Hepatocyte (in vitro differentiated cells): ENCODE results near the gene PRKCA. TPM values are rescaled to one million over a fixed set of nuclear protein-coding genes. Genes with fewer than 3 reads are reported as not detected.

ENCODE experiments used
- DNase-seq: peaks from one replicate; pipeline ENCODE4 v3.0.0-alpha.2; 2016; ENCODE audit warnings: low spot score
- H2AFZ ChIP-seq: fragments of 200-600 bp; sonication (generic); 2 replicates; pipeline ENCODE4 v1.6.0; 2016; ENCODE audit warnings: antibody characterized with exemption, mild to moderate bottlenecking
- H3K27ac ChIP-seq: fragments of 200-600 bp; sonication (generic); 2 replicates; pipeline ENCODE4 v1.5.1; 2016; ENCODE audit warnings: mild to moderate bottlenecking
- H3K27me3 ChIP-seq: fragments of 200-600 bp; sonication (generic); 2 replicates; pipeline ENCODE4 v1.6.1; 2016
- H3K36me3 ChIP-seq: fragments of 200-600 bp; sonication (generic); replicated peaks from 2 replicates; pipeline ENCODE4 v1.5.1; 2016; ENCODE audit warnings: low read depth; ENCODE audit not compliant: insufficient read depth
- H3K4me1 ChIP-seq: fragments of 200-600 bp; sonication (generic); 2 replicates; pipeline ENCODE4 v1.5.1; 2016; ENCODE audit warnings: mild to moderate bottlenecking, moderate library complexity; ENCODE audit not compliant: insufficient read depth
- H3K4me2 ChIP-seq: fragments of 200-600 bp; sonication (generic); 2 replicates; pipeline ENCODE4 v1.6.0; 2016
- H3K4me3 ChIP-seq: fragments of 200-600 bp; sonication (generic); 2 replicates; pipeline ENCODE4 v1.5.1; 2016; ENCODE audit warnings: mild to moderate bottlenecking
- H3K79me2 ChIP-seq: fragments of 200-600 bp; sonication (generic); 2 replicates; pipeline ENCODE4 v1.6.0; 2017; ENCODE audit warnings: mild to moderate bottlenecking
- H3K9me2 ChIP-seq: fragments of 200-600 bp; sonication (generic); replicated peaks from 2 replicates; pipeline ENCODE4 v1.6.0; 2017; ENCODE audit warnings: mild to moderate bottlenecking; ENCODE audit not compliant: insufficient read depth
- H3K9me3 ChIP-seq: fragments of 200-600 bp; sonication (generic); 2 replicates; pipeline ENCODE4 v1.5.1; 2016; ENCODE audit warnings: low read depth, mild to moderate bottlenecking
- H4K20me1 ChIP-seq: fragments of 200-600 bp; sonication (generic); 2 replicates; pipeline ENCODE4 v1.6.0; 2016; ENCODE audit warnings: mild to moderate bottlenecking; ENCODE audit not compliant: insufficient read depth, poor library complexity, severe bottlenecking
- EZH2 ChIP-seq: fragments of 200-600 bp; sonication (generic); IDR thresholded peaks from 2 replicates; pipeline ENCODE4 v1.6.1; 2016; ENCODE audit warnings: antibody characterized with exemption, mild to moderate bottlenecking, borderline replicate concordance
- EZH2phosphoT487 ChIP-seq: fragments of 200-600 bp; sonication (generic); IDR thresholded peaks from one replicate; pipeline ENCODE4 v1.6.1; 2018; ENCODE audit warnings: antibody characterized with exemption, mild to moderate bottlenecking, low read depth, moderate library complexity; ENCODE audit not compliant: unreplicated experiment, severe bottlenecking
- WGBS: methylation state at CpG from one replicate; pipeline ENCODE4 v1.1.6; 2016; ENCODE audit warnings: low lambda C conversion rate; ENCODE audit errors: missing lambda C conversion rate; 5-methylcytosine and 5-hydroxymethylcytosine counted together
- polyA plus RNA-seq: library from polyadenylated mRNA; unstranded; fragments of >200 nt; fragmentation: Nextera tagmentation; extraction: Ambion mirVana; gene quantifications from 2 replicates; pipeline ENCODE4 v1.2.1, GENCODE V29; 2016
- total RNA-seq: library from RNA; depleted of rRNA; stranded (reverse); fragments of >200 nt; gene quantifications from 2 replicates; pipeline ENCODE4 v1.2.3, GENCODE V29; 2014
- TF ChIP-seq, protein P1 (sequence below): fragments of 200-600 bp; sonication (generic); IDR thresholded peaks from 2 replicates; pipeline ENCODE4 v1.5.1; 2016; ENCODE audit warnings: antibody characterized with exemption, mild to moderate bottlenecking; ENCODE audit not compliant: poor library complexity

PRKCA gene
- total and polyA plus RNA-seq, 2 experiments from 2014 or later = 5.9 to 18.5 TPM

DNA sequence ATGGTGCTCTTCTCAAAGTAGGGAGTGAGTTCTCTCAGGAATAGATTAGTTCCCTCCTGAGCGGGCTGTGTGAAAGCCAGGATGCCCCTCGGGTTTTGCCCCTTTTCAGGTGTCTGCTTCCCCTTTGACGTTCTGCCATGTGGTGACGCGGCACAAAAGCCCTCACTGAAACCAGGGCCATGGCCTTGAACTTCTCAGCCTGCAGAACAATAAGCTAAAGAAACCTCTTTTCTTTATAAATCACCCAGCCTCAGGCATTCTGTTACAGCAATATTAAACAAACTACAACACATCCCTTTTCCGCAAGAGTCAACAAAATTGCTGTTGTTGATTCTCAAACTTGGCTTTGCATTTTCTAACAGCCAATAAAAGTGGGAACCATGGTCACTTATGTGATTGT lies 517.1 kb downstream of the PRKCA start:
- Histone ChIP-seq H3K4me1 (no peaks in the 10 kb centered on the region), H3K27ac (no peak overlapping the region), H3K79me2 (no peaks in the 10 kb centered on the region), H2AFZ (no peak overlapping the region), H3K9me3 (no peaks in the 10 kb centered on the region), H4K20me1 (no peaks in the 10 kb centered on the region), H3K9me2 (no peaks in the 10 kb centered on the region), H3K36me3 (no peaks in the 10 kb centered on the region), H3K4me2 (no peak overlapping the region), H3K27me3 (no peaks in the 10 kb centered on the region), H3K4me3 (no peak overlapping the region)
- DNase-seq = no peak
- 89% methylated on average over 6 of the region's 6 CpGs for WGBS
- TF ChIP-seq EZH2 = no peak
- no peak for TF ChIP-seq EZH2phosphoT487
- TF ChIP-seq, protein P1, sequence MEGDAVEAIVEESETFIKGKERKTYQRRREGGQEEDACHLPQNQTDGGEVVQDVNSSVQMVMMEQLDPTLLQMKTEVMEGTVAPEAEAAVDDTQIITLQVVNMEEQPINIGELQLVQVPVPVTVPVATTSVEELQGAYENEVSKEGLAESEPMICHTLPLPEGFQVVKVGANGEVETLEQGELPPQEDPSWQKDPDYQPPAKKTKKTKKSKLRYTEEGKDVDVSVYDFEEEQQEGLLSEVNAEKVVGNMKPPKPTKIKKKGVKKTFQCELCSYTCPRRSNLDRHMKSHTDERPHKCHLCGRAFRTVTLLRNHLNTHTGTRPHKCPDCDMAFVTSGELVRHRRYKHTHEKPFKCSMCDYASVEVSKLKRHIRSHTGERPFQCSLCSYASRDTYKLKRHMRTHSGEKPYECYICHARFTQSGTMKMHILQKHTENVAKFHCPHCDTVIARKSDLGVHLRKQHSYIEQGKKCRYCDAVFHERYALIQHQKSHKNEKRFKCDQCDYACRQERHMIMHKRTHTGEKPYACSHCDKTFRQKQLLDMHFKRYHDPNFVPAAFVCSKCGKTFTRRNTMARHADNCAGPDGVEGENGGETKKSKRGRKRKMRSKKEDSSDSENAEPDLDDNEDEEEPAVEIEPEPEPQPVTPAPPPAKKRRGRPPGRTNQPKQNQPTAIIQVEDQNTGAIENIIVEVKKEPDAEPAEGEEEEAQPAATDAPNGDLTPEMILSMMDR = no peak

DNA sequence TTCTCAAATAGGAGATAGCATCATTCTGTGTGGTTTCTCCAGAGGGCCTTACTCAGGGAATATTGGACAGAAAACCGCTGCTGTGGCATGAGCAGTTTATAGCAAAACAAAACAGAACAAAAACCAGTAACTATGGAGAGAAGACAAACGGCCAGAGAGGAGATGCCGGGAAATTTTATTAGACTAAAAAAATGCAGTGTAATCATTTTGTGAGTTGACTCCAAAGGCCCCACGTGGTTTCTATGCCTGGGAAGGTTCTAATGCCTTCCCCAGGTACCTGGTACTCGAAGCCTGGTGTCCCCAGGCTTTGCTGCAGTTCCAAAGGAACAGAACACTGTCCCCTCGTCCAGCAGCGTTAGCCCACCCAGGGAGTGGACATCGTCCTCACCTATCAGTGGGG lies 519.6 kb downstream of the PRKCA start:
- H3K9me2 ChIP-seq = no peaks in the 10 kb centered on the region
- no peaks in the 10 kb centered on the region for H4K20me1 ChIP-seq
- no peak overlapping the region for H2AFZ ChIP-seq
- H3K4me3 ChIP-seq = no peak overlapping the region
- no peaks in the 10 kb centered on the region for H3K27me3 ChIP-seq
- H3K4me1 ChIP-seq = no peaks in the 10 kb centered on the region
- no peaks in the 10 kb centered on the region for H3K36me3 ChIP-seq
- H3K27ac ChIP-seq = no peak overlapping the region
- no peak for DNase-seq
- TF ChIP-seq, protein P1 = no peak
- no peak for TF ChIP-seq EZH2phosphoT487
- 71% methylated on average over 8 of the region's 8 CpGs for WGBS
- H3K79me2 ChIP-seq = no peaks in the 10 kb centered on the region
- H3K4me2 ChIP-seq = no peak overlapping the region
- H3K9me3 ChIP-seq = no peaks in the 10 kb centered on the region

DNA sequence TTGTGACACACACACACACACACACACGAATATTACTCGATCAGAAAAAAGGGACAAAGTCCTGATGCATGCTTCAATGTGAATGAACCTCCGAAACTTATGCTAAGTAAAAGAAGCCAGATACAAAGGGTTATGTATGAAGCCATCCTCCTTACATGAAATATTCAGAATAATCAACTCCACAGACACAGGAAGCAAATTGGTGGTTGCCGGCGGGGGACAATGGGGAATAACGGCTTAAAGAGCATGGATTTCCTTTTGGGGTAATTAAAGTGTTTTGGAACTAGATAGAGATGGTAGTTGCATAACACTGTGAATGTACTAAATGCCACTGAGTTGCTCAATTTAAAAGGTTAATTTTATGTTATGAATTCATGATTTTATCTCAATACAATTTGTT lies 524.4 kb downstream of the PRKCA start:
- 85% methylated on average over 6 of the region's 6 CpGs for WGBS
- Histone ChIP-seq H3K4me2 (no peak overlapping the region), H3K36me3 (no peaks in the 10 kb centered on the region), H3K4me3 (no peak overlapping the region), H3K9me2 (no peaks in the 10 kb centered on the region), H3K27ac (no peak overlapping the region), H4K20me1 (no peaks in the 10 kb centered on the region), H3K27me3 (peaks cover 2% of the 10 kb centered on the region), H3K4me1 (no peaks in the 10 kb centered on the region), H2AFZ (no peak overlapping the region), H3K79me2 (no peaks in the 10 kb centered on the region), H3K9me3 (no peaks in the 10 kb centered on the region)
- TF ChIP-seq EZH2phosphoT487 = no peak
- TF ChIP-seq, protein P1 = no peak
- no peak for TF ChIP-seq EZH2
- no peak for DNase-seq

DNA sequence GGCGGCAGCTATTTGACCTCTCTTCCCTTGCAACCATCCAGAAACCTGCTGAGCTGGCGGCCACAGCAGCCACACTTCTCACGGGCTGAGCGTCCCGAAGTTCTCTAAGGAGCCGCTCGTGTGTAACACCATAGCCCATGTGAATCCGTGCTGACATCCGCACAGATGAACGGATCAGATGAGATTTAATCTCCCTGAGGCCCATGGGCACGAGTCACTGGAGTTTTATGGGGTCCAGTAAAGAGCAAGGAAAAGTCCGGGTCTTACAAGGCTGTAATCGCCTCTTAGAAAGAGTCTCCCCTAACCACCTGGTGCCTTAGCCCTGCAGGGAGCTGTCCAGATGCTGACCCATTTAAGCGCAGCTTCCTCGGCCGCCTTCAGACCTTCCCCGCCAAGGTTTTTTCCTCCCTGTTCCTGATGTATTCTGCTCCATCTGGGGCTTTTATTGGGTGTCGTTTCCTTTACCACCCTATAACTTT lies 527.0 kb downstream of the PRKCA start:
- DNase-seq = peak; percentile 91
- Histone ChIP-seq H3K4me2 (no peak overlapping the region), H3K9me2 (no peaks in the 10 kb centered on the region), H3K4me1 (no peaks in the 10 kb centered on the region), H3K27me3 (peaks cover 21% of the 10 kb centered on the region), H2AFZ (no peak overlapping the region), H3K9me3 (no peaks in the 10 kb centered on the region), H3K36me3 (no peaks in the 10 kb centered on the region), H4K20me1 (no peaks in the 10 kb centered on the region), H3K4me3 (no peak overlapping the region), H3K79me2 (no peaks in the 10 kb centered on the region), H3K27ac (no peak overlapping the region)
- WGBS = 14% methylated on average over 18 of the region's 18 CpGs
- TF ChIP-seq EZH2phosphoT487 (no peak), EZH2 (no peak)
- TF ChIP-seq, protein P1 = no peak
